Endothelial cell of umbilical vein (primary cell): Measurements from ENCODE around the gene TARBP1.

Experiments used
- CTCF ChIP-seq, 2 donors: IDR thresholded peaks; 1 replicate in 1 of 2; 2 replicates in 1 of 2; pipeline ENCODE4 v1.5.1; 2011; ENCODE audit warnings: low read length in 2 of 2, mild to moderate bottlenecking in 2 of 2, moderate library complexity in 2 of 2, control low read depth in 1 of 2, inconsistent platforms in 1 of 2, low read depth in 1 of 2; ENCODE audit not compliant: insufficient read depth in 1 of 2; ENCODE audit errors: extremely low read depth in 1 of 2
- POLR2A ChIP-seq: IDR thresholded peaks from 2 replicates; pipeline ENCODE4 v1.6.1; 2012; ENCODE audit warnings: low read depth, mild to moderate bottlenecking, control low read depth, low read length
- TF ChIP-seq, protein P1 (sequence below): IDR thresholded peaks from 2 replicates; pipeline ENCODE4 v1.6.1; 2011; ENCODE audit not compliant: insufficient read depth, insufficient read length

GRCh38 chr1:234440348-234440747 lies 38.6 kb downstream of the TARBP1 start:
- TF ChIP-seq POLR2A = no peak
- TF ChIP-seq, protein P1, sequence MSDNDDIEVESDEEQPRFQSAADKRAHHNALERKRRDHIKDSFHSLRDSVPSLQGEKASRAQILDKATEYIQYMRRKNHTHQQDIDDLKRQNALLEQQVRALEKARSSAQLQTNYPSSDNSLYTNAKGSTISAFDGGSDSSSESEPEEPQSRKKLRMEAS = no peak
- no peak for TF ChIP-seq CTCF (IDR thresholded peaks at IDR 0.05; ENCODE audit: extremely low read depth in 1 of 2, insufficient read depth in 1 of 2, low read depth in 1 of 2, low read length in 2 of 2)
